ENCODE data around the gene DGLUCY.

Gene DGLUCY

GRCh38 chr14:91216731-91217226 lies 102.9 kb downstream of the DGLUCY start:
- Histone ChIP-seq H3K79me2 (ENCODE audit: control insufficient read depth, low read length) (no peaks in the 10 kb centered on the region), H3K4me1 (ENCODE audit: control insufficient read depth, low read length) (no peaks in the 10 kb centered on the region; the same call in 1 of the 2 replicates), H3K36me3 (ENCODE audit: control insufficient read depth, low read length) (peaks cover 4% of the 10 kb centered on the region; the same call in 1 of the 2 replicates), H3K9me2 (replicated peaks; ENCODE audit: control insufficient read depth, low read length) (no peaks in the 10 kb centered on the region), H3K4me2 (ENCODE audit: low read length) (no peak overlapping the region), H4K20me1 (ENCODE audit: control insufficient read depth, insufficient read depth, low read depth, low read length) (no peaks in the 10 kb centered on the region), H3K27ac (ENCODE audit: low read depth, low read length) (no peak overlapping the region), H3F3A (ENCODE audit: control insufficient read depth, insufficient read depth) (no peaks in the 10 kb centered on the region), H3K9me3 (ENCODE audit: control insufficient read depth, insufficient read depth, low read length) (no peaks in the 10 kb centered on the region), H3K4me3 (ENCODE audit: low read length) (no peak overlapping the region), H3K27me3 (ENCODE audit: control insufficient read depth, low read length) (no peaks in the 10 kb centered on the region)
- TF ChIP-seq CTCF (IDR thresholded peaks at IDR 0.05; ENCODE audit: low read depth, low read length, poor library complexity, severe bottlenecking) (no peak), EZH2phosphoT487 (IDR thresholded peaks at IDR 0.05; ENCODE audit: borderline replicate concordance, low read length) (no peak)

DNA sequence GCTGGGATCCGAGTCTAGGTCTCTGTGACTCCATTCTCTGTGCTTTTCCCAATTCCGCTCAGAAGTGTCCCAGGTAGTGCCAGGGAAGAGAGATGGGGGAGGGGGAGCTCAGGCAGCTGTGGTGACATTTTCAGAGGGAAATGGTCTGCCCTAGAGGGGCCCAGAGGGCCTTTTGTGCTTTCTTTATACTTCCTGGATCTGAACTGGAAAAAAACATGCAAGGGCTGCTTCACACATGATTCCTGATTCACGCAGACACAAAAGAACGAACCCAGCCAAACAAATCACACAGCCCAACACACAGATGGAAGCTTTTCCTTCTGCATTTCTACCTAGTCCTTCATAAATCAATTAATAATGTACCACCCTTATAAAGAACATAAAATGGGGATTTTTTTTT lies 104.1 kb downstream of the DGLUCY start:
- Histone ChIP-seq H3K27me3 (ENCODE audit: control insufficient read depth, low read length) (no peaks in the 10 kb centered on the region), H3K4me2 (ENCODE audit: low read length) (no peak overlapping the region), H3K36me3 (ENCODE audit: control insufficient read depth, low read length) (peaks cover 4% of the 10 kb centered on the region; the same call in 1 of the 2 replicates), H3K9me2 (replicated peaks; ENCODE audit: control insufficient read depth, low read length) (no peaks in the 10 kb centered on the region), H3K27ac (ENCODE audit: low read depth, low read length) (no peak overlapping the region), H4K20me1 (ENCODE audit: control insufficient read depth, insufficient read depth, low read depth, low read length) (no peaks in the 10 kb centered on the region), H3K9me3 (ENCODE audit: control insufficient read depth, insufficient read depth, low read length) (no peaks in the 10 kb centered on the region), H3K4me1 (ENCODE audit: control insufficient read depth, low read length) (no peaks in the 10 kb centered on the region; the same call in 1 of the 2 replicates), H3F3A (ENCODE audit: control insufficient read depth, insufficient read depth) (no peaks in the 10 kb centered on the region), H3K4me3 (ENCODE audit: low read length) (no peak overlapping the region), H3K79me2 (ENCODE audit: control insufficient read depth, low read length) (no peaks in the 10 kb centered on the region)
- TF ChIP-seq EZH2phosphoT487 (IDR thresholded peaks at IDR 0.05; ENCODE audit: borderline replicate concordance, low read length), result no peak
- no peak for TF ChIP-seq CTCF (IDR thresholded peaks at IDR 0.05; ENCODE audit: low read depth, low read length, poor library complexity, severe bottlenecking)

DNA sequence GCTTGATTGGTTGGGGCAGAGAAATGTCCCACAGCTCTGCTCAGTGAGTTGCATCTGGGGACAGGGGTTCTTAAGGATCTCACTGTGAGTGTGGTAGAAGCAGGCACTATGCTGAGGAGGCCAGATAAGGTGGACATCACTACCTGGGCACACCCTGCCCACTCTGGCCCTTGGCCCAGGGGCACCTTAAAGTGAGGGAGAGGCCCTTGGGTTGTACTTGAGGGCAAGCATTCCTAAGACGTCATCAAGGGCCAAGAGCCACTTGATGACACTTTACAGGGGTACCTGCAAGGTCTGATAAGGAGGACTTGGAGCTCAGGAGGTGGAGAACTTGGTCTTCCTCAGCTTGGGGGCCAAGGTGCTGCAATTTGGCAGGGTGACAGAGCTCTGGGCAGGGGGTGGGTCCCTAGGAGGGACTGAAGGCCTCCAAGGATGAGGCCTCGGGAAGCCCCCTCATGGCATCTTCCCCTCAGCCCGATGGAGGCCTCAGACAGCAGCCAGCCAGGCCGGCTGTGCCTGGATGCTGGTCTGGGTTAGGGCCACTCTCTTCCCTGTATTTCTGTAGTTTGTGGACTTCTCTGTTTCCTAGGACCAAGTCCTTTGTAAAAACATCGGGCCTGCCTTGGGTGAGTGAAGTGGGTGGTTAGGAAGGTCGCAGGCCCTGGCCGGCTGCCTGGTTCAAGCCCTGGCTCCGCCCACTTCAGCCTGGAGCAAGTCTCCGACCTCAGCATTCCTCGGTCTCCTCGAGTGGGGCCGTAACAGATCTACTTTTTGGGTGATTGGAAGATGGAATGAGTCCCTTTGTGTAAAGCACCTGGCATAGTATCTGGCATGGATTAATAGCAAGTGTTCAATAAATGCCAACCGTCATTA lies 105.9 kb downstream of the DGLUCY start:
- no peaks in the 10 kb centered on the region for H3K9me2 ChIP-seq (replicated peaks; ENCODE audit: control insufficient read depth, low read length)
- no peak for TF ChIP-seq CTCF (IDR thresholded peaks at IDR 0.05; ENCODE audit: low read depth, low read length, poor library complexity, severe bottlenecking)
- TF ChIP-seq EZH2phosphoT487 (IDR thresholded peaks at IDR 0.05; ENCODE audit: borderline replicate concordance, low read length), result no peak
- peaks cover 4% of the 10 kb centered on the region; the same call in 1 of the 2 replicates for H3K4me1 ChIP-seq (ENCODE audit: control insufficient read depth, low read length)
- H3K9me3 ChIP-seq (ENCODE audit: control insufficient read depth, insufficient read depth, low read length), result no peaks in the 10 kb centered on the region
- no peaks in the 10 kb centered on the region for H3K79me2 ChIP-seq (ENCODE audit: control insufficient read depth, low read length)
- peaks cover 4% of the 10 kb centered on the region; the same call in 1 of the 2 replicates for H3K36me3 ChIP-seq (ENCODE audit: control insufficient read depth, low read length)
- no peaks in the 10 kb centered on the region for H3K27me3 ChIP-seq (ENCODE audit: control insufficient read depth, low read length)
- H4K20me1 ChIP-seq (ENCODE audit: control insufficient read depth, insufficient read depth, low read depth, low read length), result no peaks in the 10 kb centered on the region
- H3F3A ChIP-seq (ENCODE audit: control insufficient read depth, insufficient read depth), result no peaks in the 10 kb centered on the region
- H3K27ac ChIP-seq (ENCODE audit: low read depth, low read length), result no peak overlapping the region
- H3K4me2 ChIP-seq (ENCODE audit: low read length), result no peak overlapping the region
- no peak overlapping the region for H3K4me3 ChIP-seq (ENCODE audit: low read length)
